GM18907 (cell line): ENCODE results near the gene SERF2.
"Not testable (repeated sequence)": the region's sequence is repeated elsewhere in the genome, so short reads cannot be mapped to it uniquely, and the experiment has no call there.

Experiments used
- ATAC-seq: cut with Tn5 transposase; IDR thresholded peaks from one replicate; pipeline ENCODE4 v1.9.1; 2021; ENCODE audit warnings: mild to moderate bottlenecking, moderate library complexity; ENCODE audit not compliant: unreplicated experiment

Gene SERF2

DNA sequence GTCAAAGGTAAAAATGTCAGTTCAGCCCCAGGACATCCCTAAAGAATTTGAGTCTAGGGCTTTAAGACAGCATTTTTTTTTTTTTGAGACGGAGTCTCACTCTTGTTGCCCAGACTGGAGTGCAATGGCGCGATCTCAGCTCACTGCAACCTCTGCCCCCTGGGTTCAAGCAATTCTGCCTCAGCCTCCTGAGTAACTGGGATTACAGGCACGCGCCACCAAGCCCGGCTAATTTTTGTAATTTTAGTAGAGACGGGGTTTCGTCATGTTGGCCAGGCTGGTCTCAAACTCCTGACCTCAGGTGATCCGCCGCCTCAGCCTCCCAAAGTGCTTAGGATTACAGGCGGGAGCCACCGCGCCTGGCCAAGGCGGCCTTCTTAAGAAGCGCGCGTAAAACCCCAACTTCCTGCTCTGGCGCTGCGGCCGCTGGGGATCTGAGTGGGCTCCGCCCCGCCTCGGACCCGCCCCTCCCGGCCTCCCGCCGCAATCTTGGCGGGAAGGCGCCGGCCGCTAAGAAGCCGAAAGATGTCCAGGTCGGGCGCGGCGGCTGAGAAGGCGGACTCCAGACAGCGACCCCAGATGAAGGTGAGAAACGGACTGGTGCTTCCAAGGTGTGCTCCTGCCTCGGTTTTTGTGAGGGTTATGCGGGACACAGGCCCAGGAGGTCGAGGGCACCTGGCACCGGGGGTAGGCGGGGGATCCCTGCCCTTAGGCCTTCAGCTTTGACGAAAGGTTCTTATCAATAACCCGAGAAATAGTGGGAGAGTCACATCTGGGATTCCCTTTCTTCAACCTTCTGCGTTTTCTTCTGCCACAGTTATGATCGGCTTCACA, 34.6 kb downstream of the SERF2 start, which contains the start of gene WDR76:
TSS of gene WDR76 (plus strand) at position 495 of the 834 bp plus-strand sequence. CDS start at position 526, 31 bp downstream.
- ATAC-seq: peak; percentile 55

DNA sequence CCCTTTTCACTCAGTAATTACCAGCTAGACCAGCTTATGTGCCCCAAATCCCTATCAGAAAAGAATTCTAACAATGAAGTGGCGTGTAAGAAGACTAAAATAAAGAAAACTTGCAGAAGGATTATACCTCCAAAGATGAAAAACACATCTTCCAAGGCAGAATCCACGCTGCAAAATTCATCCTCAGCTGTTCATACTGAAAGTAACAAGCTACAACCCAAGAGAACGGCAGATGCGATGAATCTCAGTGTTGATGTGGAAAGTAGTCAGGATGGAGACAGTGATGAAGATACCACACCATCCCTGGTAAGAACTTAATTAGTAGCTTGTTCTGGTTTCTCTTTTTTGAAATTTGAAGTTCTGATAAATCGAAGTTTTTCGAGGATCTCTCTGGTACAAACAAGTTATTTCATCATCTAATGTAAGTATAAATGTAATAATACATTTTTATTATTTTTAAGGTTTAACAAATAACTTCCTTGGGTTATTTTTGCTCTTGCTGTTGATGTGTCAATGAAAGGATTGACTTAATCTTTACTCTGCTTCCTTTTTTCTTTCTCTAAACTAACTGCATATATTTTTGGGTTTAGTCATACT, 36.0 kb downstream of the SERF2 start:
- ATAC-seq: no peak

DNA sequence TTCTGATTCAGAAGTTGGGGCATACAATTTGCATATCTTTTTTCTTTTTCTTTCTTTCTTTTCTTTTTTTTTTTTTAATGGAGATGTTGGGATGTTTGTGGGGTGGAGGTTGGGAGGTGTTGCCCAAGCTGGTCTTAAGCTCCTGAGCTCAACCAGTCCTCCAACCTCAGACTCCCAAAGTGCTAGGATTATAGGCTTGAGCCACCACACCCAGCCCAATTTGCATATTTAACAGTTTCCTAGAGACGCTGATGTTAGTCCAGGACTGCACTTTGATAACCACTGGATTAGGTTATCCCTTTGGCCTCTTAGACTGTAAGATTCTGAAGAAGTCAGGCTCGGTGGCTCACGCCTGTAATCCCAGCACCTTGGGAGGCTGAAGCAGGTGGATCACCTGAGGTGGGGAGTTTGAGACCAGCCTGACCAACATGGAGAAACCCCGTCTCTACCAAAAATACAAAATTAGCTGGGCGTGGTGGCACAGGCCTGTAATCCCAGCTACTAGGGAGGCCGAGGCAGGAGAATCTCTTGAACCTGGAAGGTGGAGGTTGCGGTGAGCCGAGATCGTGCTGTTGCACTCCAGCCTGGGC, 37.9 kb downstream of the SERF2 start:
- ATAC-seq: not testable (repeated sequence)

DNA sequence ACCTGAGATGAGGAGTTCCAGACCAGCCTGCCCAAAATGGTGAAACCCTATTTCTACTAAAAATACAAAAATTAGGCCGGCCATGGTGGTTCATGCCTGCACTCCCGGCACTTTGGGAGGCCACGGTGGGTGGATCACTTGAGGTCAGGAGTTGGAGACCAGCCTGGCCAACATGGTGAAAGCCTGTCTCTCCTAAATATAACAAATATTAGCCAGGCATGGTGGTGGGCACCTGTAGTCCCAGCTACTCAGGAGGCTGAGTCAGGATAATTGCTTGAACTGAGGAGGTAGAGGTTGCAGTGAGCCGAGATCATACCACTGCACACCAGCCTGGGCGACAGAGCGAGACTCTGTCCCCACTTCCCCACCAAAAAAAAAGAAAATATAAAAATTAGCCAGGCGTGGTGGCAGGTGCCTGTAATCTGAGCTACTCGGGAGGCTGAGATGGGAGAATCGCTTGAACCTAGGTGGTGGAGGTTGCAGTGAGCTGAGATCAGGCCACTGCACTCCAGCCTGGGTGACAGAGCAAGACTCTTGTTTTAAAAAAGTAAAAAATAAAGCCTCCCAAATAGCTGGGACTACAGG, 38.7 kb downstream of the SERF2 start:
- ATAC-seq: not testable (repeated sequence)

DNA sequence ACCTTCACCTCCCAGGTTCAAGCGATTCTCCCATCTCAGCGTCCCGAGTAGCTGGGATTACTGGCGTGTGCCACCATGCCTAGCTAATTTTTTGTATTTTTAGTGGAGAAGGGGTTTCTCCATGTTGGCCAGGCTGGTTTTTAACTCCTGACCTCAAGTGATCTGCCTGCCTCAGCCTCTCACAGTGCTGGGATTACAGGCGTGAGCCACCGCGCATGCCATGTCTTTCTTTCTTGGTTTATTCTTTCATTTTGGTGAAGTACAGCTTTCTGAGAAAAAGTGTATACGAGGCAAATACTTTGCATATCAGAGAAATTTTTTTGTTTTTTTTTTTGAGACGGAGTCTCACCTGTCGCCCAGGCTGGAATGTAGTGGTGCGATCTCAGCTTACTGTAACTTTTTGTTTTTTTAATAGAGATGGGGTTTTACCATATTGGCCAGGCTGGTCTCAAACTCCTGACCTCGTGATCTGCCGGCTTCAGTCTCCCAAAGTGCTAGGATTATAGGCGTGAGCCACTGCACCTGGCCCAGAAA, 39.5 kb downstream of the SERF2 start:
- not testable (repeated sequence) for ATAC-seq

DNA sequence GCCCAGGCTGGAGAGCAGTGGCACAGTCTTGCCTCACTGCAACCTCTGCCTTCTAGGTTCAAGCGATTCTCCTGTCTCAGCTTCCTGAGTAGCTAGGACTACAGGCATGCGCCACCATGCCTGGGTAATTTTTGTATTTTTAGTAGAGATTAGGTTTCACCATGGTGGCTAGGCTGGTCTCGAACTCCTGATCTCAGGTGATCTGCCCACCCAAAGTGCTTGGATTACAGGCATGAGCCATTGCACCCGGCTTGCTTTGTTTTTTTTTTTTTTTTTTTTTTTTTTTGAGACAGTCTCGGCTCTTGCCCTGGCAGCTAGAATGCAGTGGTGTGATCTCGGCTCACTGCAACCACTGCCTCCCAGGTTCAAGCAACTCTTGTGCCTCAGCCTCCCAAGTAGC, 40.4 kb downstream of the SERF2 start:
- not testable (repeated sequence) for ATAC-seq

DNA sequence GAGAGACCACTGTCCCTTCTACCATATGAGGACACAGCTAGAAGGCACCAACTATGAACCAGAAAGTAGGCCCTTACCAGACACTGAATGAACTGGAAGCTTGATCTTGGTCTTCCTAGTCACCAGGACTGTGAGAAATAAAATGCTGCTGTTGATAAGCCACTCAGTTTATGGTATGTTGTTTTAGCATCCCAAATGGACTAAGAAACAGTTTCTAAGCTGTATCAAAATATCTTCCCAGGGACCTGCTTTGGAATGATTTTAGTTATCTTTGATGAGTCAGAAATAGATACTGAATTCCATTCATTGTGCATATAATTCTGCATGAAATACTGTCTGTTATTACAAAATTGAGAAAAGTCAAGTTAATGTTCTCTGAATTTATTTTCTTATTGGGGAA, 53.3 kb downstream of the SERF2 start:
- no peak for ATAC-seq
